ENCODE data around the gene UBASH3A. TPM values are rescaled to one million over a fixed set of nuclear protein-coding genes. Genes with fewer than 3 reads are reported as not detected.

Gene UBASH3A
- total RNA-seq, 1 donor from 2014 or later, result not detected

DNA sequence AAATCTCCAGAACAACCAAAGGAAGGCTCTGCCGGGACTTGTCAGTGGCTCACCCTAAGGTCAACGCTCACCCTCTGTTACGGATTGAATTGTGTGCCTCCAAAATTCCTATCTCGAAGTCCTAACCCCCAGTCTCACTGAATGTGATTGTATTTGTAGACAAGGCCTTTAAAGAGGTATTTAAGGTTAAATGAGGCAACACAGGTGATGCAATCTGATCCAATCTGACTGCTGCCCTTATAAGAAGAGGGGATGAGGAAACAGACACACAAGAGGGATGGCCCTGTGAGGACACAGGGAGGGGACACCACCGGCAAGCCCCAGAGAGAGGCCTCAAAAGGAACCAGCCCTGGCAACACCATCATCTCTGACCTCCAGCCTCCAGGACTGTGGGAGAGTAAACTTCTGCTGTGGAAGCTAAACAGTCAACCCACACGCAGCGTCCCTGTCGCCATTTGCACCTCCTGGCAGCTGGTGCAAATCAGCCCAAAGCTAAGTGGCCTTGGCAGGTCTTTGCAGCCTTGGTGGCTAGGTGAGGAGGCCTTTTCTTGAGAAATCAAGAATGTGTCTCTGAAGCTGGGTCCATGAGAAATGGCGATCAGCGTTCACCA is 24.2 kb downstream of the UBASH3A start:
- Mint-ChIP-seq H3K27ac (no peak overlapping the region), H3K36me3 (no peaks in the 10 kb centered on the region), H3K4me1 (ENCODE audit: unreplicated experiment) (no peaks in the 10 kb centered on the region), H3K4me3 (no peak overlapping the region), H3K27me3 (peaks cover 41% of the 10 kb centered on the region), H3K9me3 (peaks cover 7% of the 10 kb centered on the region)
- no peak for TF ChIP-seq CTCF (conservative IDR thresholded peaks at IDR 0.05)
- DNase-seq (ENCODE audit: extremely low spot score, unreplicated experiment), result no peak

- Mint-ChIP-seq H3K4me3 (no peak overlapping the region), H3K27me3 (peaks cover 35% of the 10 kb centered on the region), H3K36me3 (no peaks in the 10 kb centered on the region), H3K4me1 (ENCODE audit: unreplicated experiment) (no peaks in the 10 kb centered on the region), H3K27ac (no peak overlapping the region), H3K9me3 (peaks cover 7% of the 10 kb centered on the region)
- no peak for DNase-seq (ENCODE audit: extremely low spot score, unreplicated experiment)
- TF ChIP-seq CTCF (conservative IDR thresholded peaks at IDR 0.05), result no peak
These were observed 25.3 kb downstream of the UBASH3A start for GRCh38 chr21:42429021-42429420.

DNA sequence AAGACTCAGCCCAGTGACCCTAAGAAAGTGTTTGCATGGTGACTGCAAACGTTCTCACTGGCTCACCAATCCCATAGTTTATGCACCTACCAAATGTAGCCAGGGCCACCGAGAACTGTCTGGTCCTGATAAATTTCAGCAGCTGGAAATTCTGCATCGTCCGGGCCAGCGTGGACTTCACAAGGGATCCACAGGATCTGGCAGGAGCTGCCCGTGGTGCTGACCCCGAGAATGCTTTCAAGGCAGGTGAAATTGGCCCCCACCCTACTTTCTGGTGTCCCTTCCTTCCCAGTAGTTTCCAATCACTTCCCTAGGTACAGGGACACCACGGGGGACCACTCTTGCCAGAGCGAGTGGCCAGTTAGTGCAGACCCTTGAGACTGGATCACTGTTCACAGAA is 26.2 kb downstream of the UBASH3A start:
- DNase-seq (ENCODE audit: extremely low spot score, unreplicated experiment), result no peak
- H3K4me3 Mint-ChIP-seq, result no peak overlapping the region
- H3K27me3 Mint-ChIP-seq, result peaks cover 35% of the 10 kb centered on the region

DNA sequence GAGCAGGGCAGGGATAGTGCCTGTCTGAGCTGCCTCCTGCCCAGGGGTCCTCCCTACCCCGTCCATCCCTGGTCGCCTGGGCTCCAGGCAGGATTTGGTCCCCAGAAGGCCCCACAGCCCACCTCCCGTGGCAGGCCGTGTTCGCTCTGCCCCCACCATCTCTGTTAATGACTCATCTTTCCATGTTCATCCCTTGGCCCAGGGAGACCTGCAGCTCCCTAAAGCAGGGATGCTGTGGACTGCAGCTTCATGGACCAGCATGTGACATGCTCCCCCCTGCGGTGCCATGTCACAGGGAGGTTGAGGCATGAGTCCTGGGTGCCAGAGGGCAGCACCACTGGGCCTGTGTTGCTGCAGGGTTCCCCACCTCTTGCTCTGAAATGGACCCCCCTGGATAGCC is 26.8 kb downstream of the UBASH3A start:
- Mint-ChIP-seq H3K27ac (no peak overlapping the region), H3K36me3 (no peaks in the 10 kb centered on the region), H3K27me3 (peaks cover 36% of the 10 kb centered on the region)

More for the DNA sequence above, 26.2 kb downstream of the UBASH3A start:
- Mint-ChIP-seq H3K4me1 (ENCODE audit: unreplicated experiment) (no peaks in the 10 kb centered on the region), H3K9me3 (peaks cover 7% of the 10 kb centered on the region), H3K27ac (no peak overlapping the region), H3K36me3 (no peaks in the 10 kb centered on the region)
- TF ChIP-seq CTCF (conservative IDR thresholded peaks at IDR 0.05), result no peak

DNA sequence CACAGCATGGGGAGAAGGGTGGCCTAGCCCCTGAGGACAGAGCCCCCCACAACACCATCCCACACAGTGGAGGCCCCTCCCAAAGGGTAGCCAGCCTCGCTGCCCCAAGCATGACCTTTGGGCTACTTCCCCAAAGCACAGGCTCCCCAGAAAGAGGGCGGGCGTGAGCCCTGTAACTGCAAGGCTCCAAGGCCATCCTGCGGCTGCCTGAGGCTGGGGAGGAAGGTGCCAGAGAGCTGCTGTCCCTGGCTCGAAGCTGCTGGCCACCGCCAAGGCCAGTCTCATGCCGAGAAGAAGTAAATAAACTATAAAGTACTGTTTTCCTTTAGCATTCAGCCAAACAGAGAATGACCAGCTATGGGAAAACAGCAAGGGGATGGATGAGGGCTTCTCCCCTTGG is 27.5 kb downstream of the UBASH3A start:
- H3K27ac Mint-ChIP-seq, result no peak overlapping the region
- no peak for TF ChIP-seq CTCF (conservative IDR thresholded peaks at IDR 0.05)
- H3K4me1 Mint-ChIP-seq (ENCODE audit: unreplicated experiment), result no peaks in the 10 kb centered on the region
- H3K36me3 Mint-ChIP-seq, result no peaks in the 10 kb centered on the region
- H3K4me3 Mint-ChIP-seq, result no peak overlapping the region
- DNase-seq (ENCODE audit: extremely low spot score, unreplicated experiment), result no peak
- peaks cover 32% of the 10 kb centered on the region for H3K27me3 Mint-ChIP-seq
- H3K9me3 Mint-ChIP-seq, result peaks cover 7% of the 10 kb centered on the region

More for the DNA sequence above, 26.8 kb downstream of the UBASH3A start:
- TF ChIP-seq CTCF (conservative IDR thresholded peaks at IDR 0.05), result no peak
- no peak for DNase-seq (ENCODE audit: extremely low spot score, unreplicated experiment)
- no peaks in the 10 kb centered on the region for H3K4me1 Mint-ChIP-seq (ENCODE audit: unreplicated experiment)
- H3K4me3 Mint-ChIP-seq, result no peak overlapping the region
- peaks cover 7% of the 10 kb centered on the region for H3K9me3 Mint-ChIP-seq
